NCI-H2107 treated with DMSO at 0.1 percent for 48 hours (cell line): Measurements from ENCODE around the gene MSRB1.

Source experiments
- DNase-seq: peaks from one replicate; lab custom pipeline; 2025; ENCODE audit not compliant: unreplicated experiment; lab: John Stamatoyannopoulos, UW

The MSRB1 gene

GRCh38 chr16:1979271-1980029, 36.5 kb upstream of the MSRB1 start:
- no peak for DNase-seq

GRCh38 chr16:1978476-1979120, 35.6 kb upstream of the MSRB1 start:
- DNase-seq = no peak

- no peak for DNase-seq
These were observed 34.9 kb upstream of the MSRB1 start for GRCh38 chr16:1977875-1978268.

GRCh38 chr16:1976951-1977874, 34.2 kb upstream of the MSRB1 start:
- DNase-seq = no peak

- DNase-seq = no peak
These were observed 33.2 kb upstream of the MSRB1 start for GRCh38 chr16:1976216-1976520.

- no peak for DNase-seq
These were observed 32.6 kb upstream of the MSRB1 start for GRCh38 chr16:1975432-1976215.

- DNase-seq = no peak
These were observed 31.4 kb upstream of the MSRB1 start for GRCh38 chr16:1974157-1975070.

- no peak for DNase-seq
These were observed 30.6 kb upstream of the MSRB1 start for GRCh38 chr16:1973461-1974156.

GRCh38 chr16:1972490-1972877, 29.5 kb upstream of the MSRB1 start:
- no peak for DNase-seq

- DNase-seq = peak; percentile 81
These were observed 28.9 kb upstream of the MSRB1 start, which contains the start of gene TBL3 for GRCh38 chr16:1971796-1972489. TBL3 (plus strand) TSS chr16:1972053; CDS start chr16:1972165, 112 bp downstream.

- DNase-seq = no peak
These were observed 25.4 kb upstream of the MSRB1 start for GRCh38 chr16:1968146-1968953.

GRCh38 chr16:1966460-1966859, 23.5 kb upstream of the MSRB1 start, which contains the start of gene RNF151:
RNF151 (plus strand) TSS chr16:1966856; CDS start chr16:1966882, 26 bp downstream.
- DNase-seq = no peak

GRCh38 chr16:1965396-1966001, 22.5 kb upstream of the MSRB1 start:
- DNase-seq = no peak

- peak; percentile 95 for DNase-seq
These were observed 21.8 kb upstream of the MSRB1 start, which contains the start of gene RPS2 for GRCh38 chr16:1964506-1965395. RPS2 (minus strand) TSS chr16:1964826; CDS start chr16:1964625, 201 bp downstream.

GRCh38 chr16:1963806-1964505, 21.0 kb upstream of the MSRB1 start:
- no peak for DNase-seq
